CD4-positive, alpha-beta T cell treated with Interleukin-1 beta for 1 hour (primary cell): ENCODE data around the gene CEP162.
"Not testable (repeated sequence)": the region's sequence is repeated elsewhere in the genome, so short reads cannot be mapped to it uniquely, and the experiment has no call there.

Source experiments
- DNase-seq, 2 donors: peaks; one replicate each; pipeline ENCODE4 v3.0.0-alpha.2; 2020 to 2022

The CEP162 gene

DNA sequence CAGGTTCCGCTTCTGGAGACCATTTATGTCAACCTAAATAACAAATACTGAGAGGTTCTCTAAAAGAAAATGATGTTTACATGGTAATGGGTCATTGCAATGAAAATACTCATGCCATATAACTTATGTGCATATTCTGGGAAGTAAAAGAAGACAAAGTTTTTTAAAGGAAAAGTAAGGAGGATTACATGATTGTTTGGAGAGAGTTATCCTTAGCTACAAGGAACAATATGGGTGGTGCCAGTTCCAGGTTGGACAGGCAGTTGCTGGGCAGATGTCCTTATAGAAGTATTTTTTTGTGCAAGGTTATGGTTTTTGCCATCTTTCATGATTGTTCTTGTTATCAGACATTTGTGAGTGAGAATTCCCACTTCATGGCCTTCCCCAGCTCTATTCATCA lies 141.4 kb downstream of the CEP162 start:
- no peak for DNase-seq

DNA sequence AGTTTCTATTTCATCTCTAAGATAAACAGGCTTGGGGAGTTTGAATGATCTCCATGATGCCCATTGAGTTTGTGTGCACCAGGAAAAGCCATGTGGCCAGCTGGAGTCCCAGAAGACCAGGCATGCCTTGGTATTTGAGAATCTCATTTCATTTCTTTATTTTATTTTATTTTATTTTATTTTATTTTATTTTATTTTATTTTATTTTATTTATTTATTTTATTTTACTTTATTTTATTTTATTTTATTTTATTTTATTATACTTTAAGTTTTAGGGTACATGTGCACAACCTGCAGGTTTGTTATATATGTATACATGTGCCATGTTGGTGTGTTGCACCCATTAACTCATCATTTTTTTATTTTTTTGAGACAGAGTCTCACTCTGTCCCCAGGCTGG lies 142.7 kb downstream of the CEP162 start:
- not testable (repeated sequence) for DNase-seq

DNA sequence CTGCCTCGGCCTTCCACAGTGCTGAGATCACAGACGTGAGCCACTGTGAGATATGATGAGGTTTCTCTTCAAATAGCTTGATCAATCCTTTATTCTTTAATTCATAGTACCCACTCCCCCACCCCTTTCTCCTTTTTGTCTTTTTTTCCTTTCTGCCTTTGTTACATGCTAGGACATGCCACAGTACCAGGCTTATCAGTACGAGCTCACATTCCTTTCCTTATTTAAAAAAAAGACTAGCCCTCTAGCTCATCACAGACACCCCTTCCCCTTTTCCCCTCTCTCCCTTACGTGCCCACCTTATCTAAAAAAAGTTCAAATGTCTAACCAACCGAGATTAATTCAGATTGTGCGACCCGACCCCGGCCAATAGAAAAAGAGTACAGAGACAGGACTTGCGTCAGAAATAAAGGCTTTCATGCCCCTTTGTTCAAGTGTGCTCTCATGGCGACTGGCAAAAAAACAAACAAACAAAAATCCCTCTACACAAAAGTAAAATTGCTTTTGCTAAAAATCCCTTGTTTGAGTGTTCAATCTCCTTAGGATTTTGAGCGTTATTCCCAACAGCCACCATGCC lies 144.7 kb downstream of the CEP162 start:
- no peak for DNase-seq

DNA sequence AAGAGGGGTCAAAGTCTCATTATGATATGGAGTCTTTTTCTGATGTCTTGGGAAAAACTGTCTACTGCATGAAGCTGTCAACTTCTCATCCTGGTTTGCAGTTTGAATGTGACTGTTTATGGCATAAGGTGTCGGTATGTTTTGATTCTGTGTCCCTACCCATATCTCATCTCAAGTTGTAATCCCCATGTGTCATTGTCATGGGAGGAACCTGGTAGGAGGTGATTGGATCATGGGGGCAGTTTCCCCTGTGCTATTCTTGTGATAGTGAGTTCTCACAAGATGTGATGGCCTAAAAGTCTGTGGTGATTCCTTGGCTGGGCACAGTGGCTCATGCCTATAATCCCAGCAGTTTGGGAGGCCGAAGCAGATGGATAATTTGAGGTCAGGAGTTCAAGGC lies 146.2 kb downstream of the CEP162 start:
- no peak for DNase-seq

DNA sequence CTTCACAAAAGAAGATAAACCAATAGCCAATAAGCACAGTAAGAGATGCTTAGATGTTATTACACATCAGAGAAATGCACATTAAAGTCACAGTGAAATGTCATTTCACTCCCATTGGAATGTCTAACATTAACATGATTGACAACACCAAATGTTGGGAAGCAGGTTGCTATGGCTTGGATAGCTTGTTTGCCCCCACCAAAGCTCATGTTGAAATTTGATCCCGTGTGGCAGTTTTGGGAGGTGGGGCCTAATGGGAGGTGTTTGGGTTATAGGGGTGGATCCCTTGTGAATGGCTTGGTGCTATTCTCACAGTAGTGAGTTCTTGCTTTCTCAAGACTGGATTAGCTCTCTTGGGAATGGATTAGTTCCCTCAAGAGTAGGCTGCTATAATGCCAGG lies 149.1 kb downstream of the CEP162 start:
- no peak for DNase-seq

DNA sequence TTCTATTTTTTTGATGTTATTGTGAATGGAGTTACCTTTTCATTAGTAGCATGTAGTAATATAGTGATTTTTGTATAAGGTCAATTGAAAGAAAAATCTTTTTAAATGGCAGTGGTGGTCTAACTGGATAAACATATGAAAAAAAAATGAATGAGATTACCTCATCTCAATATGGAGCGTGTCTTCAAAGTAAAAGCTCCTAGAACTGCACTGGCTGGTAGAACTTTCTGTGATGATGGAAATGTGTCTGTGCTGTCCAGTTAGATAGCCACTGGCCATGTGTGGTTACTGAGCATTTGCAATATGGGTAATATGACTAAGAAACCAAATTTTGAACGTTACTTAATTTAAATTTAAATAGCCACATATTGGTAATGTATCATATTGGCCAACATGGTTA lies 149.8 kb downstream of the CEP162 start:
- DNase-seq = no peak

DNA sequence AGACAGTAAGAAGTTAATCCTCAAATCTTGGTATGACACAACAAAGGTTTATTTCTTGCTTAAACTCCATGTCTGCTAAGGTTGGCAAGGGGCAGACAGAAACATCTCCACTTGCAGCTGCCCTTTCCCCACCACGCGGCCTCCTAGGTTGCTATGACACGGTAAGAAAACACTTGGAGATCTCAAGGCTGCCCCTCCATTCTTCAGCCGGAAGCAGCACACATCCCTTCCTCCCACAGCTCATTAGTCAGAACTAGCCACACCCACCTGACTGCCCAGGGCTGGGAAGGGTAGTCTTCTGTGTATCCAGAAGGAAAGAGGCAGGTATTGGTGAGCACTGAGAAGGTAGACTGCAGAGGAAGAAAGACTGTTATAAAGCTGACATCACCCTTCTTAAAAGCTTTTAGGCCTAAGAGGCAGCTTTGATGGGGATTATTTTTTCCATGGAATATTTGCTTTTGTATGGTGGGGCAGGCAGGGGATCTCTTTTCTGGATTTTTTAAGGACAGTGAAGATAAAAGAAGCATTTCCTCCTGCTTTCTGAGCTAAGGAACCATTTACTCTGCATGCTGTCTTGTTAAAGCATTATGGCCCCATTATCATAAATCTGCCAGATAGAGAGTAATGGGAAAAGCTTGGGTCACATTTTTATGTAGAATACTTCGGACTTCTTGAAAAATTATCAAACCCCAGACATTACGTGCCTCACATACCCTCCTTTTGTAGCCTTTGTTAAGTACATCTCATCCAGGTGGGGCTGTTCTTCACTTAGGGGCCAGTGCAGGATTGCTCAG lies 152.3 kb downstream of the CEP162 start:
- DNase-seq = no peak
